DOHH2 (cell line): ENCODE measurements around the gene SLC29A3.

Source experiments
- EZH2phosphoT487 ChIP-seq: fragments of 200-600 bp; sonication (generic); IDR thresholded peaks from 2 replicates; pipeline ENCODE4 v1.6.1; 2017; ENCODE audit warnings: borderline replicate concordance, mild to moderate bottlenecking, antibody characterized with exemption, low read length, moderate library complexity, mixed read lengths
- TF ChIP-seq, protein P1 (sequence below): fragments of 200-600 bp; sonication (generic); IDR thresholded peaks from one replicate; pipeline ENCODE4 v1.5.1; 2014; ENCODE audit warnings: antibody characterized with exemption, mild to moderate bottlenecking, low read depth, low read length; ENCODE audit not compliant: poor library complexity, severe bottlenecking

DNA sequence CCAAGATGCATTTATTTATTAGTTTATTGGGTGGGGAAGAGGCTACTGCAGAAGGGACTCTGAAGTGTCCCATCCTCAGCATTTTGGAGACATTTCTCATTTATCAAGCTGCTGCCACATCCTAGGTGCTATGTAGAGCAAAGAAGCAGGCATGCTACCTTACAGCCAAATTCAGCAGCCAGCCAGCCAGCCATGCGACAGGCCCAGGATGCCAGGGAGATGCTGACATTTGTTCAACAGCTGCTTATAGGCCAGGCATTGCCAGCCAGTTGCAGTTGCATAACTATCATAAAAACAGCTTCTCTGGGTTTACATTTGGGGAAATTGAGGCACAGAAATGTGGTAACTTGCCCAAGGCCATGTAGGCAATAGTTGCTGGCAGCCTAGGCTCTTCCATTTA lies 2.3 kb downstream of the SLC29A3 start:
- TF ChIP-seq, protein P1, sequence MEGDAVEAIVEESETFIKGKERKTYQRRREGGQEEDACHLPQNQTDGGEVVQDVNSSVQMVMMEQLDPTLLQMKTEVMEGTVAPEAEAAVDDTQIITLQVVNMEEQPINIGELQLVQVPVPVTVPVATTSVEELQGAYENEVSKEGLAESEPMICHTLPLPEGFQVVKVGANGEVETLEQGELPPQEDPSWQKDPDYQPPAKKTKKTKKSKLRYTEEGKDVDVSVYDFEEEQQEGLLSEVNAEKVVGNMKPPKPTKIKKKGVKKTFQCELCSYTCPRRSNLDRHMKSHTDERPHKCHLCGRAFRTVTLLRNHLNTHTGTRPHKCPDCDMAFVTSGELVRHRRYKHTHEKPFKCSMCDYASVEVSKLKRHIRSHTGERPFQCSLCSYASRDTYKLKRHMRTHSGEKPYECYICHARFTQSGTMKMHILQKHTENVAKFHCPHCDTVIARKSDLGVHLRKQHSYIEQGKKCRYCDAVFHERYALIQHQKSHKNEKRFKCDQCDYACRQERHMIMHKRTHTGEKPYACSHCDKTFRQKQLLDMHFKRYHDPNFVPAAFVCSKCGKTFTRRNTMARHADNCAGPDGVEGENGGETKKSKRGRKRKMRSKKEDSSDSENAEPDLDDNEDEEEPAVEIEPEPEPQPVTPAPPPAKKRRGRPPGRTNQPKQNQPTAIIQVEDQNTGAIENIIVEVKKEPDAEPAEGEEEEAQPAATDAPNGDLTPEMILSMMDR: no peak
- TF ChIP-seq EZH2phosphoT487: no peak
